ENCODE results near the gene SDC3.

DNA sequence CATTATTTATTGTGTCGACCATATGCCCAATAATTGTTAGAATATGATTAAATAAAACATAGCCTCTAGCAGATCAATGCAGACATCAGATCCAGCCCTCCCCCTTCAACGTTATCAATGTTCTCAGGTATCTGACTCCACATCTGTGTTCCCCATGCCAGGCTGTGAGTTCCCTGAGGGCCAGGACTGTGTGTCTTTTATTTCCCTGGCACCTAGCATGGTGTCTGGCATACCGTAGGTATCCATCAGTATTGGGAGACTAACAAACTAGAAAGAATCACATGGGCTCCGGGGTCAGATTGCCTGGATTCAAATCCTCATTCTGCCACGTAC lies 48.3 kb downstream of the SDC3 start:
- TF ChIP-seq, protein P1, sequence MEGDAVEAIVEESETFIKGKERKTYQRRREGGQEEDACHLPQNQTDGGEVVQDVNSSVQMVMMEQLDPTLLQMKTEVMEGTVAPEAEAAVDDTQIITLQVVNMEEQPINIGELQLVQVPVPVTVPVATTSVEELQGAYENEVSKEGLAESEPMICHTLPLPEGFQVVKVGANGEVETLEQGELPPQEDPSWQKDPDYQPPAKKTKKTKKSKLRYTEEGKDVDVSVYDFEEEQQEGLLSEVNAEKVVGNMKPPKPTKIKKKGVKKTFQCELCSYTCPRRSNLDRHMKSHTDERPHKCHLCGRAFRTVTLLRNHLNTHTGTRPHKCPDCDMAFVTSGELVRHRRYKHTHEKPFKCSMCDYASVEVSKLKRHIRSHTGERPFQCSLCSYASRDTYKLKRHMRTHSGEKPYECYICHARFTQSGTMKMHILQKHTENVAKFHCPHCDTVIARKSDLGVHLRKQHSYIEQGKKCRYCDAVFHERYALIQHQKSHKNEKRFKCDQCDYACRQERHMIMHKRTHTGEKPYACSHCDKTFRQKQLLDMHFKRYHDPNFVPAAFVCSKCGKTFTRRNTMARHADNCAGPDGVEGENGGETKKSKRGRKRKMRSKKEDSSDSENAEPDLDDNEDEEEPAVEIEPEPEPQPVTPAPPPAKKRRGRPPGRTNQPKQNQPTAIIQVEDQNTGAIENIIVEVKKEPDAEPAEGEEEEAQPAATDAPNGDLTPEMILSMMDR (IDR thresholded peaks at IDR 0.05), result no peak
- TF ChIP-seq EZH2 (IDR thresholded peaks at IDR 0.05) (no peak), EZH2phosphoT487 (IDR thresholded peaks at IDR 0.05) (no peak)

All from neural progenitor cell (in vitro differentiated cells).